ENCODE measurements around the gene CA10.

Gene CA10

DNA sequence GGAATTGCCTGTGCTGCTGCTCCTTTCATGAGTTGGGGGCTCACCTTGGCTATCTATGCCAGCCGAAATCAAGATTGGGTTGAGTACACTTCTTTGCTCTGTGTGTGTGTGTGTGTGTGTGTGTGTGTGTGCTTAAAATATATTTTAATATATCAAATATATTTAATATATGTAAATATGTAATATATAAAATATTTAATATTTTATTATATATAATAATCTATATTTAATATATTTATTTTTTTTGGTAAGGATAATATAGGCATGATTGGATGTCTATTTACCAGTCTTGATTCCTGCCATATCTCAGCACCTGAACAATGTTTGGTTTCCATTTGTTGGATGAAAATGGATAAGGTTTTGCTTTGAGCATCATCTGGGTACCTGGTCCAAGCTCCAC lies 399.3 kb downstream of the CA10 start:
- FAIRE-seq: no peak

DNA sequence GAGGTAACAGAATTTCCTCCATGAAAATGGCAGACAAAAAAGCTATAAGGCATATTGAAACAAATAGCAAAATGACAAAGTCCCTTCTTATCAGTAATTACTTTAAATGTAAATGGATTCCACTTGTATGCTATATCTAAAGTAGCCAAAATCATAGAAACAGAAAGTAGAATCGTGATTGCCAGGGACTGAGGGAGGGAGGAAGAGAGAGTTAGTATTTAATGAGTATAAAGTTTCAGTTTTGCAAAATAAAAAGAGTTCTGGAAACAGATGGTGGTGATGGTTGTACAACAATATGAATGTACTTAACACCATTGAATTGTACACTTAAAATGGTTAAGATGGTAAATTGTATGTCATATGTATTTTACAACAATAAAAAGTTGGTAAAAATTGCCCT lies 407.4 kb downstream of the CA10 start:
- no peak for FAIRE-seq

DNA sequence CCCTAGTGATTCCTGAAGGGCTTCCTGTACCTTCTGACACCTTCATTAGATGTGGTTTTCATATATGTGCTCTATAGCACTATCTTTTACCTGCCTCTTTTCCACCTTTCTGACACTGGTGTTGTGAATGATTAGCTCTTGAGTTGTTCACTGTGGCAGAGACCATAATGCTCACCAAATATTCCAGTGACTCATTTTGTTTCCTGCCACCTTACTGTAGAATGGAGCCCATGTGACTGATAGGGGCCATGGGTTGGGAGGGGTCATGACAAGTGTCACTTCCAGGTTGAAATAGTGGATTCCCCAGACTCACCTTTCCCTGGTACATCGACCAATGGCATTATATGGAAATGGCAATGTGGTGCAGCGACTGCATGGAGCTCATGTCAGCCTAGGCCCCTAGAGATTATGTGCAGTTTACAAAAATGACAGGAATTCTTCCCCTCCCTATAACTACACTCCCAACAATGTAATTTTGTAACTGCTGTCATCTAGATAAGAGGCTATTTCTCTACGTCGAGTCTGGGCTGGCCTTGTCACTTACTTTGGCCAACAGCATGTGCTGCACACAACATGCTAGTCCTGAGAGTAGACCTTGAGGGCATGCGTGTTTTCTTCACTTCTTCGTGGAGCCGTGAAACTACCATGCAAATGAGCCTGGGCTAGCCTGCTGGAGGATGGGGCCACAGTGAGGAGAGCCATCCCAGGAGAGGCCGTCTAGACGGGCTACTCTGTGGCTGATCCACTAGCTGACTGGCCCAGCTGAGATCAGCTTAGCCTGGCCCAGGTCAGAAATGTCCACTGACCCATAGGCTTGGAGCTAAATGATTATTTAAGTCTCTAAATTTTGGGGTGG lies 409.5 kb downstream of the CA10 start:
- FAIRE-seq: no peak

DNA sequence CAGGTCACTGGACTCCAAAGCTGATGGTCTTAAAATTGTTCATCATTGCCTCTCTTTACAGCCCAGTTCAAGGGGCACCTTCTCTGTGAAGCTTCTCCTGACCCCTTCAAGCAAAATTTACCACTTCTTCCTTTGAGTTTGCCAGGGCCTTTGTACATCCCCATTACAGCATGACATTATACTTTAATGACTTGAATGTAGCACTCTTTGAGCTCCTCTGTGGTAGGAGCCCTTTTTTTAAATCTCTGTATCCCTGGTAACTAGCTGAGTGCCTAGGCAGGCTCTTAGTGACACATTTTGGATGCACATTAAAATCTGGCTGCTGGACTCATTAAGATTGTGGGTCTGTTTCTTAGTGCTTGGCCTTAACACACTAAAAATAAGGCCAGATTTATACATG lies 412.1 kb downstream of the CA10 start:
- FAIRE-seq: no peak

DNA sequence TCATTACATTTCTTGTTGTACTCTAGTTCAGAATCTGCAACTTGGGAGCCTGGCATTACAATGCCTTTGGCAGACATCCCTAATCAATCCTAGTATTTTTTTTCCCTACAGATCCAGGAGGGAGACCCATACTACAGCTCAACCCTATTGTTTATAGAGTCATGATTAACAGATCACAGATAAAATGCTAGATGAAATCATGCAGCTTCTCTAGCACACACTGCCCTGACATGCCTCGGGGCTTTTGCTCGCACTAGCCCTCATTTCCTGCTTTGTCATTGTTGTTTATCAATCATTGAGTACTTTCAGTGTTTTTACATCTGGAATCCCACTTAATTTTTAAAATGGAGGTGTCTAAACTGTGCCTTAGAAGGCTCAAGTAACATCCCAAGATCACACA lies 412.5 kb downstream of the CA10 start:
- FAIRE-seq: no peak

DNA sequence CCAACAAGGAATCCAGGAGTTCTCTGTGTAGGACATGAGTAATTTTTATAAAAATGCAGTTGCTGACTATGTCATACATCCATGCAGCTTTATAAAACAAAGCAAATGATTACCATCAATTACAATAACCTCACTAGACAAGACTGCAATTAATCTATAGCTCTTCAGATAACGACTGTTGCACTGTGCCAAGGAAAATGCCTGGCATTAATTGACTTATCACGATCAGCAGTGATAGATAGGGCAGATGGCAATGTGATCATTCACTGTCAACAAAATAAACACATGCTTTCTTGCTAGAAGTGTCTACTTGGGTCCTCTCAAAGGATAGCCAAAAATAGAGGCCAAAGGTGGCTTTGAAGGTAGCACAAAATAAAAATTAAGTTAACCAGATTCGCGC lies 415.0 kb downstream of the CA10 start:
- FAIRE-seq: no peak

DNA sequence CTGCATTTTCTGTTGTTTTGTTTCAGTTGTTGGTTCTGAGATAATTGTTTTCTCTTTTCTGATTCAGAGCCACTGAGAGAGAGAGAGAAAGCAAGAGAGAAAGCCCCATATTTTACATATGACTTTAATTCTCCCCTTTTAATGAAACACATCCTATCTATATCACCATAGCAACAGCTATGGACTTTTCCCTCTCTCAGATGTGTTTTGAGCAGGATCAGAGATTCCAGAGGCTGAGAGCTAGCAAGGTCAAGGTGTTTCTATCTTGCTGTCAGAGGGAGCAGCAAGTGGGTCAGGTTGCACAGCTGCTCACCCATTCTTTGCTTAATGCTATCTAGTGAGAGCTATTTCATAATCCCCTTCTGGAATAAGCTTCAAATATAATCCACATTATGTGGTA lies 415.9 kb downstream of the CA10 start:
- FAIRE-seq: no peak

DNA sequence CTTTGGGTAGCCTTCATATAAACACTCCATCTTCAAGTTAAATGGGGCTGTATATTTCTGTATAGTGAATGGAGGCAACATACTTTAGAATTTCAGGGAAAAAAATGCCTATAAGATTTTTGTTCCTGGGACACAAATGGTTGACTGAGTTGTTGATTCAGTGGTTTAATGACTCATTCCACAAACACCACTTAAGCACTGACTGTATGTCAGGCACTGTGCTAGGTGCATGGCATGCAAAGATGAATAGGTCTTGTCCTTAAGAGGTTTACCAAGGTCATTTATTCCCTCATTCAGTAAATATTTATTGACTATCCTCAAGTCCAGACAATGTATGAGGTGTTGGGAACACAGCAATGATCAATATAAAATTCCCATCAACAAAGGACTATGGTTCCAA lies 417.1 kb downstream of the CA10 start:
- FAIRE-seq: no peak

DNA sequence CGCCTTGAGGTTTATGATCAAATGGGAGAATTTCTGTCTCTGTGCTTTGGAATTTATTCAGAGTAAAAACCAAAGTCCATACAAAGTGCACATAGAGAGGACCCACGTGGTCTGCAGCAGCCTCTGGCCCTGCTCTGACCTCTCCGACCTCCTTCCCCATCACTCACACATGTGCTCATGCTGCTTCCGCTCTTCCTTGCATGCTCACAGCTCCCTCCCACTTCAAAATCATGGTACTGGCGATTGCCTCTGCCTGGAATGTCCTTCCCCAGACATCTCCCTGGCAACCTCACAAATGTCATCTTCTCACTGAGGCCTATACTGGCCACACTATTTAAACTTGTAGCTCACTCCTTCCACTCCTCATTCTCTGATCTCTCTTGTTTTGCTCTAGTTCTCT lies 418.0 kb downstream of the CA10 start:
- FAIRE-seq: no peak

DNA sequence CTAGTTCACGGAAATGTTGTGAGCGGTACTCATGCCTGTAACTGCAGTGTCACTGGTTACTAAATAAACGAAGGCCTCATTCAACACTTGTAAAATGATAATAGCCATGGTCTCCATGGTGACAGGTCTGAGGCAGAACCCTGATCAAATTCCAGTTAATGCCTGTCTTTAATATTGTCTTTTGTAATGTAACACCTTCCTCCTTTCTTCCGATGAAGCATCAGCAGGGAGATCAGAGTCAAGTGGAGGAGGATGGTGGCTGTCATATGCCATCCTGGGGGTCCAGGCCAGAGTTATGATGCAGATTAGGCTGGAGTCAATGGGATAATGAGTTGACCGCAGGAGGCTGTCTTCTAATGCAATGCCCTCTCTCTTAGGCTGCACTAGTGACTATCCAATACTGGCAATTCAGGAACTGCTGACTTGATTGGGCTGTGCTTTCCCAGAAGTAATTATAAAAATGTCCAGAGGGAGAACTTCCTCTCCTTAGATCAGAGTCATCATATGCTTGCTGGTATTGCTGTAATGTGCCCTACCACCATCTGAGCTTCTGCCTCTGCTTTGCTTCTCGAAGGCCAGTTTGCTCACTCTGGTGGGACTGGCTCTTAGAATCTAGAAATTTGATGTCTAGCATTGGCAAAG lies 419.1 kb downstream of the CA10 start:
- no peak for FAIRE-seq

DNA sequence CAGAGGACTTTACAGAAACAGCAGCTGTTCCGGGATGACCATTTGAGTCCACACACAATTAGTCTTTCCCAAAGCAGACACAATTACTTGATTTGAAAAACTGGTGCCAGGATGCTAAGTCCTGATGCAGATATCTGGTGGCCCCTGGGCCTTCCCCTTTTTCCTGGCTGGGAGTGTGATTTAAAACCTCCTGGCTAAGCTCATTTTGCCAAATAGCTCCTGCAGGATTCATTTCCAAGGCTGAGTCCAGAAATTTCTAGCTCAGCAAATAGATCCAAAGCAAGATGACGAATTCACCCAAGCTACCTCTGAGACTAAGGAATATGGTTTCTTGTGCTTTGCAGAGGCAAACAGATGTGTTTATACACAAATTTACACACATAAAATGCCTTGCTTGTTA lies 422.2 kb downstream of the CA10 start:
- FAIRE-seq: no peak

DNA sequence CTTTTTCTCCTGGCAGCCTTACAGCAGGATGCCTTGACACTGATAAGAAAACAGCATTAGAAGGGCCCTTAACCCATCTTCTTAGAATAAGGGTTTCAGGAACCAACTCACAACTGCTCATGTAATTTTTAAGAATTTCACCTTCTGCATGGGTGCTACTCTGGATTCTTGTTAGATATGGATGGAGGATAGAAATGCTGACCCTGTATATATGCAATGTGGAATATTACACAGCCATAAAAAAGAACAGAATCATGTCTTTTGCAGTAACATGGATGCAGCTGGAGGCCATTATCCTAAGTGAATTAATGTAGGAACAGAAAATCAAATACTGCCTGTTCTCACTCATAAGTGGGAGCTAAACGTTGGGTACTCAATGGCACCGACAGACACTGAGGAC lies 423.5 kb downstream of the CA10 start:
- no peak for FAIRE-seq

DNA sequence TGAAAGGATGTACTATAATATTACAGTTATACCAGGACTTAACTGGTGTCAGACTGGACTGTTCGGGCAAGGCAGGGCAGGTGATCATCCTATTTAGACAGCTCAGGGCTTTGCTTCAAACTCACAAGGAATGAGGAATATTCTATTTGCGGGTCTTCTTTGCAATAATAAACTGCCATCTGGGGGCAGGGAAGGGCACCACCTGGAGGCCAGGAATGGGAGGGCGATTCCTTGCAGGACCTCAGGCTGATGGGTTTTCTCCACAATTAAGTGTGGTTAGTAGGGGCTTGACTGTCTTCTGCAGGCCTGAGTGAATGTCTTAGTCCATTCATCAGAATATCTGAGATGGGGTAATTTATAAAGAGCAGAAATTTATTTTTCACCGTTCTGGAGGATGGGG lies 424.1 kb downstream of the CA10 start:
- no peak for FAIRE-seq

DNA sequence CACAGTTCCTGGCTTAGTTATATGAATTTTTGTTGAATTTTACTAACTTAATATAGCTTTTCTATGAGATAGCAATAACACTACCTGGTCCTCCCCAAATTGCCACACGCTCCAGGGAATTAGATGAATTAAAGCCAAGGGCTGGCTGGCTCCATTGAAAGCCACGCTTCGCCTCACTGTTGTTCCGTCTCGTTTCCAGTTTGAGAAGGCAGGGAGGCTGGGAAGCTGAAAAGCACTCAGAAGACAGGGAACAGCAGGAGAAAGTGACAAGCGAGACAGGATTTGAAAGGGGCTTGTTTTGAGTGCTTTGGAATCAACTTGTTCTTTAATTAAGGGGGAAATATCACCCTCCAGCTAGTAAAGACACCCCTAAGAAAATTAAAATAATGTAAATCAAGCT lies 425.3 kb downstream of the CA10 start:
- no peak for FAIRE-seq

DNA sequence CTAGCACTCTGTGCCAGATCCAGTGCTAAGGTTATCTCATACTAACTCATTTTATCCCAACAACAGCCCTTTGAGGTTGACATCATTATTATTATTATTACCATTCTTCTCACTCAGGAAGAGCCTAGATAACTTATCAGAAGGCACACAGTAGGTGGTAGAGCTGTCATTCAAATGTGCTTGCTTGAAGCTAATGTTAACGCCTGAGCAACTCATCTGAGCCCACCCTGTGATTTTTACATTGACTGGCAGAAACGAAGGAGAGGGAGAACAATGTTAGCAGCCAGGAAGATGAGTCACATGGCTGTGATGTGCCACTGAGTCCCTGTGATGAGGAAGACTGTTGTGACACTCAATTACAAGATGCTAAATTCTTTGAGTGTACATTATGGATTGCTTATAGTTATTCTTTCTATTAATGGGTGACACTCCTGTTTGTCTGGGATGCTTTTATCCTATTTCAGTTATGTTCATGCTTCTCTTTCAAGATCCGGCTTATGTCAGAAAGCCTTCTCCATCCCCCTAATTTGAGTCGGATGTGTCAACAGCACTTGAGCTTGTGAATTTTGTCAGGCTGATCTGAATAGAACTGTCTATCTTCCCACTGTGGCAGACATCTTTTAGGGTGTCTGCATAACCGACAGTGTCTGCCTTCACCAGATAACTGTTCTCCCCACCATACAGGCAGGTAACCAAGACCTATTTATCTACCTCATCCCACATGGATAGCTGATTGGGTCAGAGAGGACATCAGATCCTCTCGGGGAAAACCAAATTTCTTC lies 426.4 kb downstream of the CA10 start:
- FAIRE-seq: no peak

DNA sequence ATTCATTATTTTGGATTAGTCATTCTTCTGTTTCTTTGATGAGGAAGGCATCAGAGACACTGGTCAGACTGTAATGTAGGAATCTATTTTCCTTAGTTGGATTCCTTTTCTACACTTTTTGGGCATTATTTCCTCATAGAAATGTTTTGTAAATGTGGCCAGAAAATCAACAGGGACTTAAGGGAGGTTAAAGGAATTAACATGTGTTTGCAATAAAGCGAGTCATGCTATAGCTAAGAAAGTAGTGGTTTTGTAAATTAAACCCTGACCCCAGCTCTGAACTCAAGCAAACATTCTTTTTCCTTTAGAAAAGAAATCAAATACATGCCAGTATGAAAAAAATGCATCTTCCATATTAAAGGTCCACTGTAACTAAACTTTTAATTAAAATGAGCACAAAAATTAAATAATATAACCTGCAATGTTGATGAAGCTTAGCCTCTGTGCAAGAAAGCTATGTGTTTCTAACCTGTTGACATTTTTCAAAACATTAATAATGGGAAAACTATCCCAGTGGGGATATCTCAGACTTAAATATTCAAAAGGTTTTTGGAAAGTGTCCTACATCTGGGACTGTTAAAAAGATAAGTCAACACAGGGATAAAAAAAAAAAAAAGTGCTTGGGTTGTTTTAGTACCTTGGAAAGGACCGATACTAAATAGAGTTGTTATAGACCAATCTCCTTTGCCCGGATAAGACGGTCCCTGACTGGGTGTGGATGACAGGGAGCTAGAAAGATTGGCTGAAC lies 428.0 kb downstream of the CA10 start:
- FAIRE-seq: no peak

DNA sequence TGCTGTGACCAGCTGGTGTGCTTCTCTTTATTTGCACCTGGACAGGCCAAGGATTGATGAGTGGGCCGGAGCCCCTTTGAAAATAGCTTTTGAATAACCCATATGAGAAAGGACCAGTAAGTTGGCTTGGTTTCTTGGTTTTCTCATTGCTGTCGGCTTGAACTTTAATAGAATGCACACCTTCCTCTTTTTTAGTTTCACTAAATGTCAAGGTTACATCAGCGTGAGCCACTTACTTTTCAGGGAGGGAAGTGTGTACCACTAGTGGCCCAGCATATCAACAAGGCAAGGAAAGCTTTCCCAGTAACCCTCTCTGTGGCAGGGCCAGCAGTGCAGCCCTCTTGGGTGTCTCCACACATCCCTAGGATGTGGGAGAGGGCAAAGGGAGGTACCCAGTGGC lies 433.3 kb downstream of the CA10 start:
- no peak for FAIRE-seq

DNA sequence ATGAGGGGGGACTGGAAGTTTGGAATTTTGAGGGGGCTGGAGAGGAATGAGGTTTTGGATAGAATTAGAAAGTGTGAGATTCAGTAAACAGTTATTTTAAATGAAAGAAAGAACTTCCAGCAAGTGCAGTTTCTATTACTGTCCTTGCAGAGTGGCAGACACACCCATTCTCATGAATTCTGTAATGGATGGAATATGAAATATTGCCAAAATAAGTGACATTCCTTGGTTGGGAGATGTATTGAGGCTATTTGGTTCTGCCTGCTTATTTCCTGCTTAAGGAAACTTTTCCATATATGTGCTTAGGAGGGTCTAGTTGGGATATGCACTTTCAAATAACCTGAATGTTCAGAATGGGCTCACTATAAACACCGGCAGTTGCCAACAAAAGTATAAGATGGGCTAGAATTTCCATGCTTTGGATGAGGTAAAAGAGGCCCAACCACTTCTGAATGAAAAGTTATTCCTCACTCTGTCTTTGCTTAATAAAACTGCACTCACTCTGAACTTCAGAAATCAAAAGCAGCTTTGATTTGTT lies 434.4 kb downstream of the CA10 start:
- no peak for FAIRE-seq

DNA sequence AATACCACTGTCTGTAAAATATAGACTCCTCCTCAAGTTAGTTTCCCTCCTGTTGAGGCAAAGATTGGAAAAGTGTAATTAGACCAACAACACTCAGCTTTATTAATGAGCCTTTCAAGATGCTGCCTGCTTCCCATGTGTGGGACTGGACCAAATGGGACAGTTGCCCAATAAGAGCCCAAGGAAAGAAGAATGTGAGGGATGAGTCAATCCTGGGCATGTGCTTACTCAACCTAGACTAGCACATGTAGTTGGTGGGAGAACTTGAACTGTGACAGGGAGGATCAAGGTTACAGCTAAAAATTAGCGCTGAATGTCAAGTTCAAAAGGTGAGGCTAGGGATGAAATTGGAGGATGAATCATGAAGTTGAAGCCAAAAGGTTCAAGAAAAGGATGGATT lies 435.5 kb downstream of the CA10 start:
- FAIRE-seq: no peak

DNA sequence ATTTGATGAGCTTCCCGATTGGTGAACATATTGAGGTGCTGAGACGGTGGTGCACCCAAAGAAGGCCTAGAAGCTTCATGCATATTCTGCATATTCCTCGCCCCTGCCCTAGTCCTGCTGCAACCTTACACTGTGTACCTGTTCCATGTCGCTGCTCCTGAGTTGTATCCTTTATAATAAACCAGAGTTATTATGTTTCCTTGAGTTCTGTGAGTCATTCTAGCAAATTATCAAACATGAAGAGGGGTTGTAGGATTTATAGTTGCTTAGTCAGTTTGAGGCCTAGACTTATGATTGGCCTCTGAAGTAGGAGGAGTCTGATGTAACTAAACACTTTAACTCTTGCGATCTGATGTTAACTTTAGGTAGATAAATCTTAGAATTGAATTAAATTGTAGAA lies 436.8 kb downstream of the CA10 start:
- no peak for FAIRE-seq

DNA sequence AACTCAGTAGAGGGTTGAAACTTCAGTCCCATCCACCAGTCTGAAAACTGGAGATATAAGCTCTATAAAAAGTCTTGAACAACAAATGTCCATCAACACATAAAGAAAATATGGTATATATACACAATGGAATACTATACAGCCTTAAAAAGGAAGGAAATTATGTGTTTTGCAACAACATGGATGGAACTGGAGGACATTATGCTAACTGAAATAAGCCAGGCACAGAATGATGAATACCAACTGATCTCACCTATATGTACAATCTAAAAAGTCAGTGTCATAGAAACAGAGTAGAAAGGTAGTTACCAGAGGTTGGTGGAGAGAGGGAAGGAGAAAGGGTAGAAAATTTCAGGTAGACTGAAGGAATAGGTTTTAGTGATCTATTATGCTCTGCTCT lies 438.1 kb downstream of the CA10 start:
- no peak for FAIRE-seq

DNA sequence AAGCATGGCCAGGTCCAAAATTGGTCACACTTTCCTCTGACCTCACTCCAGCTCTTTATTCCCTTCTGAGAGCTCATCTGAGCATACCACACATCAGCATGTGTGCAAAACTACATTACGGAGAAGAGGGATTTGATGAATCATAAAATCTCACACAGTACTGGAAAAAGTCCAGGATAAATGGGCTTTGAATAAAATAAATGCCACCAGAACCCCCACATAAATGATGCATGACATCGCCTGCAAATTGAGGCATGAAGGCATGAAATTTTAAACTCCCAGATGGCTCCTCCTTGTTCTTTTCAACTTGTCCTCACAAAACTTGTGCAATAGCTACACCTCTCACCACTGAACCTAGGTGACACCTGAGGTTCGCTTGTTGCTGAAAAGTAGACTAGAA lies 439.5 kb downstream of the CA10 start:
- FAIRE-seq: no peak

DNA sequence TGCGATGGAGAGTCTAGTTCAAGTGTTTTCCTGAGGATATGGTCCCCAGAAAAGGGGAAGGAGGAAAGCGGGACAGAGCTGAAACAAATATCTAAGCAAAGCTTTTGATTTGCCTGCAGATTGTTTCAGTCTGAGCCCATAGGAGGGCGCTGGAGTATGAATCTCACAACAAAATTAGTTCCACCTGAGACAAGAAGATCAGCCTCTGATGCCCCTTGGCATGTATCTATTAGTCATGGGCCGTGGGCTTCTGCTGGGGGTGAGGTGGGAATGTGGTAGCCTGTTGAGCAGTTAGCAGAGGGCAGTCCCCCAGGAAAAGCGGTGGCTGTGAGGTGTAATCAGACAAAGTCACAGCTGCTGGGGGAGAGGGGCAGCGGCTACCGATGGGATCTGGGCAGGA lies 446.9 kb downstream of the CA10 start:
- no peak for FAIRE-seq
